Parathyroid adenoma (tissue), 2 donors: ENCODE results near the gene XDH.

ENCODE experiments used
- H2AFZ ChIP-seq: fragments of 300-600 bp; sonication (generic); one replicate; pipeline ENCODE4 v1.7.0; 2017; ENCODE audit warnings: antibody characterized with exemption, mild to moderate bottlenecking
- H3K27ac ChIP-seq: fragments of 300-600 bp; sonication (generic); one replicate; pipeline ENCODE4 v1.7.0; 2017
- H3K27me3 ChIP-seq: fragments of 300-600 bp; sonication (generic); one replicate; pipeline ENCODE4 v1.7.0; 2017; ENCODE audit warnings: low read length; ENCODE audit not compliant: control insufficient read depth, insufficient read depth
- H3K36me3 ChIP-seq: fragments of 300-600 bp; sonication (generic); one replicate; pipeline ENCODE4 v1.7.0; 2017; ENCODE audit warnings: low read length; ENCODE audit not compliant: control insufficient read depth, insufficient read depth
- H3K4me1 ChIP-seq: fragments of 300-600 bp; sonication (generic); one replicate; pipeline ENCODE4 v1.7.0; 2017; ENCODE audit warnings: control low read depth
- H3K4me2 ChIP-seq: fragments of 300-600 bp; sonication (generic); one replicate; pipeline ENCODE4 v1.7.0; 2017; ENCODE audit warnings: low read length
- H3K4me3 ChIP-seq: fragments of 300-600 bp; sonication (generic); one replicate; pipeline ENCODE4 v1.7.0; 2017; ENCODE audit warnings: low read depth, low read length
- H3K79me2 ChIP-seq: fragments of 300-600 bp; sonication (generic); one replicate; pipeline ENCODE4 v1.7.0; 2017; ENCODE audit warnings: control low read depth
- H3K9ac ChIP-seq: fragments of 300-600 bp; sonication (generic); one replicate; pipeline ENCODE4 v1.7.0; 2017; ENCODE audit warnings: mild to moderate bottlenecking
- H3K9me3 ChIP-seq: fragments of 300-600 bp; sonication (generic); one replicate; pipeline ENCODE4 v1.7.0; 2017; ENCODE audit warnings: low read length; ENCODE audit not compliant: control insufficient read depth
- CTCF ChIP-seq: fragments of 300-600 bp; sonication (generic); IDR thresholded peaks from one replicate; pipeline ENCODE4 v1.7.0; 2017; ENCODE audit warnings: antibody characterized with exemption, mild to moderate bottlenecking
- donor health status: primary hyperparathyroidism.

The XDH gene

DNA sequence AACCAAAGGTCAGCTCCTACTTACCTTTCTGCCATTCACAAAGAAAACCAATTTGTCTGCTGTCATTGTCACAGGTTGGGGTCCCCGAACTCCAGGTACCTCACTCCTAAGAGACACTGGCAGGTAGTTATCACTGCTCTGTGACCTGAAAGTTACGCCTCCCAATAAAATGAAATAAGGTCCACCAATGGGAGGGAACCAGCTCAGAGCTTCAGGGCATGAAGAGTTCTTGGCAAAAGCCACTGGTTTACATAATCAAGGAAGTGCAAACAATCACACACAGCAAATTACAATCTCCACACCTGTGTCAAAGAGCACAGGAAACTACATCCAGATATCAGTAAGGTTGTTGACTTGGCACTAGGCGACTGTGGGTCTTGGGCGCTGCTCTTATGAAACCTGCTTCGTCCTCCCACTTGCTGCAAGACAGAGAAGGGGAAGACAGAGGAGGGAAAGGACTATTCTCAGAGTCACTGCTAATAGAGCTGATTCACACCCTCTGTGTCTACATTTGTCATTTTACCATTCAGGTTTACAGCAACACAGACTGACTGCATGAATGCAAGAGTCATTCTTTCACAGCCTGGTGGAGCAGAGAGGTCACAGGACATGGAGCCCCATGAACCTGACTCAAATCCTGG, at the start of gene XDH:
Gene XDH (minus strand): TSS at position 142 of the 641 bp plus-strand sequence. CDS start 76 bp downstream, at position 66.
- H3K27me3 ChIP-seq = no peaks in the 10 kb centered on the region
- H2AFZ ChIP-seq = no peak within 1 kb of the TSS
- H3K79me2 ChIP-seq = no peaks in the 10 kb centered on the region
- H3K4me2 ChIP-seq = no peak within 1 kb of the TSS
- H3K4me3 ChIP-seq = no peak within 1 kb of the TSS
- no peaks in the 10 kb centered on the region for H3K4me1 ChIP-seq
- no peak within 1 kb of the TSS for H3K9ac ChIP-seq
- no peak for TF ChIP-seq CTCF
- H3K36me3 ChIP-seq = no peaks in the 10 kb centered on the region
- no peak within 1 kb of the TSS for H3K27ac ChIP-seq
- H3K9me3 ChIP-seq = no peaks in the 10 kb centered on the region

DNA sequence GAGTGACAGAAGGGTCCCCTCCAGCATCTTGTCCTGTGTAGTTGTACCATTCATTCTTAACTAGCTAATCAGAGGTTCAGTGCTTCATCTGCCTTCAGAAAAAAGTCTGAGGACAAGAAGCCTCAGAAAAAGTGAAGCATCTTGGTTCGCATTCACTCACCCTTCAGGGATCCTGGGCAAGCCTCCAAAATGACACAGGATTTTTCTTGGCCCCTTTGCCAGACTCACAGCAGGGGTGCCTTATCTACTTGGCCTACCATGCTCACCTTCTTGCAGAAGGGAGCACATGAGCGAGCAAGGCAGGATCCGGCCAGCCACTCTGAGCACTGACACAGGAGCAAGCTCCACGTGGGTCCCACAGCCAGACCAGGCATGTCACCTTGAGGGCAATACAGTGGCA, 43.1 kb upstream of the XDH start:
- Histone ChIP-seq H3K36me3 (no peaks in the 10 kb centered on the region), H3K4me3 (no peak overlapping the region), H3K27ac (no peak overlapping the region), H3K9me3 (no peaks in the 10 kb centered on the region), H3K4me2 (no peak overlapping the region), H3K4me1 (no peaks in the 10 kb centered on the region), H3K9ac (no peak overlapping the region), H3K79me2 (no peaks in the 10 kb centered on the region), H3K27me3 (no peaks in the 10 kb centered on the region), H2AFZ (no peak overlapping the region)
- no peak for TF ChIP-seq CTCF

GRCh38 chr2:31446848-31447247, 32.3 kb upstream of the XDH start:
- Histone ChIP-seq H2AFZ (no peak overlapping the region), H3K79me2 (no peaks in the 10 kb centered on the region), H3K4me2 (no peak overlapping the region), H3K9ac (no peak overlapping the region), H3K9me3 (no peaks in the 10 kb centered on the region), H3K36me3 (no peaks in the 10 kb centered on the region), H3K4me1 (no peaks in the 10 kb centered on the region), H3K4me3 (no peak overlapping the region), H3K27ac (no peak overlapping the region), H3K27me3 (no peaks in the 10 kb centered on the region)
- no peak for TF ChIP-seq CTCF

DNA sequence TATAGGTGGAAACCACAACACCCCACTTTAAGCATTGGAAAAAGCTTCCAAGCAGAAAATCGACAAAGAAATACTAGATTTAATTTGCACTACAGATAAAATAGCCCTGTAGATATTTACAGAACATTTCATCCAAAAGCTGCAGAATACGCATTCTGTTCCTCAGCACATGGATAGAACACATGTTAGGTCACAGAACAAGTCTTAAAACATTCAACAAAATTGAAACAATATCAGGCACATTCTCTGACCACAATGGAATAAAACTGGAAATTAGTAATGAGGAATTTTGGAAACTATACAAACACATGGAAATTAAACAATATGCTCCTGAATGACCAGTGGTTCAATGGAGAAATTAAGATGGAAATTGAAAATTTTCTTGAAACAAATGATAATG, 27.8 kb upstream of the XDH start:
- no peak for TF ChIP-seq CTCF
- Histone ChIP-seq H3K4me3 (no peak overlapping the region), H3K27me3 (no peaks in the 10 kb centered on the region), H3K4me1 (no peaks in the 10 kb centered on the region), H2AFZ (no peak overlapping the region), H3K9ac (no peak overlapping the region), H3K4me2 (no peak overlapping the region), H3K27ac (no peak overlapping the region), H3K79me2 (no peaks in the 10 kb centered on the region), H3K36me3 (no peaks in the 10 kb centered on the region), H3K9me3 (no peaks in the 10 kb centered on the region)

GRCh38 chr2:31440764-31441163, 26.2 kb upstream of the XDH start:
- H3K9me3 ChIP-seq = no peaks in the 10 kb centered on the region
- H3K79me2 ChIP-seq = no peaks in the 10 kb centered on the region
- no peak overlapping the region for H3K4me3 ChIP-seq
- no peaks in the 10 kb centered on the region for H3K27me3 ChIP-seq
- no peaks in the 10 kb centered on the region for H3K4me1 ChIP-seq
- no peaks in the 10 kb centered on the region for H3K36me3 ChIP-seq
- H3K9ac ChIP-seq = no peak overlapping the region
- TF ChIP-seq CTCF = no peak
- no peak overlapping the region for H3K27ac ChIP-seq
- no peak overlapping the region for H3K4me2 ChIP-seq
- no peak overlapping the region for H2AFZ ChIP-seq
